HuH-7 (cell line): ENCODE data around the gene FOXK1.
"Not testable (repeated sequence)": the region's sequence is repeated elsewhere in the genome, so short reads cannot be mapped to it uniquely, and the experiment has no call there.

Experiments
- DNase-seq: peaks from one replicate; pipeline ENCODE4 v3.0.0; 2011; ENCODE audit warnings: low spot score

FOXK1 gene

DNA sequence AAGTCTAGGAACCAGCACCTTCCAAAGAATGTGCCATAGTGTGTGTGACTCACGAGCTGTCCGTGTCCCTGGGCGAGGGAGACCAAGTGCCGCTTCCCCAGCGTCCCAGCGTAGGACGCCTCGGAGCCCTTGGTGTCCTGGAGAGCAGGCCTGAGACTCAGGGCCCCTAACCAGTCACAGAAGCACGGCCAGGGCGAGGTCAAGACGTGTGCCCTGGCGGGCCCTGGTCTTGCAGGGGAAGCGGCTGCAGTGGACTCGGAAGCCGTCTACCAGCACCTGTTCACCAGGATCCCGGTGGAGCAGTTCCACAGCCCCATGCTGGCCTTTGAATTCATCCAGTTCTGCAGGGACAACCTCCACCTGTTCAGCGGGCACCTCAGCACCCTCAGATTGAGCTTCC is 103.9 kb downstream of the FOXK1 start:
- no peak for DNase-seq

GRCh38 chr7:4787541-4787940 is 105.4 kb downstream of the FOXK1 start:
- DNase-seq, result no peak

DNA sequence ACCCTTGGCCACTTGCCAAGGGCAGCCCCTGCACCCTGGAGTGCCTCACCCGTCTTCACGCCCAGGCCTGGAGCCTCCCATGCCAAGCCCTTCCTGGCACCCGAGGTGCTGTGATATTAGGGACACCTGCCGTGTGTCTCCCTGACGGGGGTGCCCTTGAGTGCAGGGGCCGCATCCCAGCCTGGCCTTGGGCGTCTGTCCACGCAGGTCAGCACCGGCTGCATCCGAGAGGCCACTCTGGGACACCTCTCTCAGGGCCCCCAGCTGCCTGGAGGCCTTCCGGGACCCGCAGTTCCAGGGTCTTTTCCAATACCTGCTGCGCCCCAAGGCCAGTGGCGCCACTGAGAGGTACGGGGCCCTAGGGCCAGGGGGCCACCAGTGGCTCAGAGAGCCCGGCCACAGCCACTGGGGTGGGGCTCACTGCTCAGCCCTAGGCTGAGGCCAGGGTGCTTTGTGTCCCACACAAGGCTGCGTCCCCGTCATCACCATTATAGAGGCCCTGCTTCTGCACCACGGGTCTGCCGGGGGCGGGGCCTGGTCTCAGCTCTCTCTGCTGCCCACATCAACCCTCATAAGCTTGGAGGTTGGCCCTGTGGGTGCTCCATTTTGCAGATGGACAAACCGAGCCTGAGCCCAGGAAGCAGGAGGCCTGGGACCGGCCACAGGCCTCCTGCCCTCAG is 106.0 kb downstream of the FOXK1 start:
- no peak for DNase-seq

GRCh38 chr7:4788627-4789189 is 106.6 kb downstream of the FOXK1 start:
- DNase-seq, result no peak

DNA sequence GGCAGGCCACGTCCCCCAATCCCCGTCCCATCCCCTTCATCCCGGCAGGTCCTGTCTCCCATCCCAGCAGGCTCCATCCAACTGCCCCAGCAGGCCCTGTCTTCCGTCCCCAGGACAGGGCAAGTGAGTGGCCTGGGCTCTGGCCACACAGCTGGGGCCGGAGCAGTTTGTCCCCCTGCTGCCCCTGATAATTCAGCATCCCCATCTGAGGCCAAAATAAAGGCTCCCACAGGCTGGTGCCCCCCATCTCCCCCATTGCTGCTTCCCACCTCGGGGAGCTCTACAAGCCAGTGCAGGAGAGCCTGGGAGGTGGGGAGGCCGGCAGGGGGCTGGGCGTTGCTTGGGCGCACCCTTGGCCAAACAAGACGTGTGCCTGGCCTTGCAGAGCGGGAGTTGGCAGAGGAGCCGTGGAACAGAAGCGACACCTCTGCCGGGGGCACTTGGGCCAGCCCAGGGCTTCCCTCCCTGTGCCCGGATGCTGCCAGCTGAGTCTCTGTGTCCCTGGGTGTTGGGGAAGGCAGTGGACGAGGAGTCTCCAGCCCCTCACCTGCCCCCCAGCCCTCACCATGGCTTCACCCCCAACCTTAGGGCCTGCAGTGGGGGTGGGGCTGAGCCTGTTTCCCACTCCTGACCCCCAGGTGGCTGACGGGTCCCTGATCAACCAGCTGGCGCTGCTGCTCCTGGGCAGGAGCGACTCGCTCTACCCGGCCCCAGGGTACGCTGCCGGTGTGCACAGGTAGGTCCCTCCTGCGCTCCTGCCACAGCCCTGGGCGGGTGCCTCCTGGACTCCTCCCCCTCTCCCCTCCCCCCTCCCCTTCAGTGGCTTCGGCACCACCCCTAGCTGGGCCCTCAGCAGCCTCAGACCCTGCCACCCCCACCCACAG is 107.3 kb downstream of the FOXK1 start:
- no peak for DNase-seq

DNA sequence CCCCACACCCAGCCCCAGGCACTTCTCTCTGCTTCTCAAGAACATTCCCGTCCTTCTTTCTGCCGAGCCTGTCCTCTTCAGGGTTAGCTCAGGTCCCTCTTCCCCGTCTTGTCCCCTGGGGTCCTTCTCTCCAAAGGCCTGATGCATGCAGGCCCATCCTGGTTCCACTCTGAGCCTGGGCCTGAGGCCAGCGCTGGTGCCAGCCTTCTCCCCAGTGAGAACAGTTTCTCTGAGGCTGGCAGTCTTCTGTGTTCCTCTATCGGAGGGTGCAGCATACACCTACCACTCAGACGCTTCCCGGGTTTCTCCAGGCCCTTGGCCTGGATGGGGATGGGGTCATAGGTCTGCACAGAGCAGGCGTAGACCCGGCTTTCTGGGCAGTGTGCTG is 108.0 kb downstream of the FOXK1 start:
- DNase-seq, result no peak

- DNase-seq, result no peak
Observed at GRCh38 chr7:4790516-4790991, 108.5 kb downstream of the FOXK1 start.

DNA sequence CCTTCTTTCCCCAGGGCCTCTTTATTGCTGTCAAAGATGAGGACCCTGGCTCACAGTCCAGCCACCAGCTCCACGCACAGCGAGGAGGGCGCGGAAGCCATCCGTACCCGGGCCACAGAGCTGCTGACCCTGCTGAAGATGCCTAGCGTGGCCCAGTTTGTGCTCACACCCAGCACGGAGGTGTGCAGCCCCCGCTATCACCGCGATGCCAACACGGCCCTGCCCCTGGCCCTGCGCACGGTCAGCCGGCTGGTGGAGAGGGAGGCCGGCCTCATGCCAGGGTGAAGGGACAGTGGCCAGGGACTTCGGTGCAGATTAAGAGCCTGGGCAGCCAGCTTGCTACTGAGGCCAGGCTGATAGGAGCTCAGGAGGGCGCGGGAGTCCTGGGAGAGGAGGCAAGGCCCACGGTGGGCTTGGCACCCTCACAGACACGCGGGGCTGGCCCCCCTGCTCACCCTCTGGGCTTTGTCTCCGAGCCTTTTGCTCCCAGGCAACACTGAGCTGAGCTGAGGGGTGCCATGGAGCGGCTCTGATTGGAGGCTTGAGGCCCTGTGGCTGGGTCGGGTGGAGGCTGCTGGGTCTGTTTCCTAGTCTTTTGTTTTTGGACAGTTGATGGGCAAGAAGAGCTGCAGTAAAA is 109.1 kb downstream of the FOXK1 start:
- no peak for DNase-seq

- DNase-seq, result no peak
Observed at GRCh38 chr7:4791738-4792536, 109.8 kb downstream of the FOXK1 start.

DNA sequence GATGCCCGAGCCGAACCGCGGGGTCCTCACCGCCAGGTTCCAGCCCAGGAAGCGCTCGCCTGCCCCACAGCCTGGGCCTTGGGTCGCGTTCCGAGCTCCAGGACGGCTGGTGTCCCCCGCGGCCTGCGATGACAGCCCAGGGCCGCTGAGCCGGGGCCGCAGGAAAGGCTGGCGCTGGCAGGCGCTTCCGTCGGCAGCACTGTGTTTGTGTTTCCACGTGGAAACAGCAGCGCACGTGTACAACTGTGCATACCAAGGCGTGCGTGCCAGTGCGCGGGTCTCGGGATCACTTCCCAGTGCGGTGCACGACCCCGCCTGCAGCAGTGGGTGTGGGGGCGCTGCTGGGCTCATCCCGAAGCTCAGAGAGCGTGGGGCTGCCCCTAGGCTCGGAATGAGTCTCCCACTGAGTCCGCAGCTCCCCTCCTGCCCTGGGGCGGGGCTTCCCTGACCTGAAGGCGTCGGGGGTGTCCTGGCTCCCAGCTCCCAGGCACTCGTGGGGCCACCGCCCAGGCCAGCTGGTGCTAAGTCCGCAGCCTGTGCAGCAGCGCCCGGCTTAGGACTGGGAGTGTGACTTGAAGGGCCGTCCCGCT is 110.5 kb downstream of the FOXK1 start:
- DNase-seq, result no peak

- not testable (repeated sequence) for DNase-seq
Observed at GRCh38 chr7:4793385-4793993, 111.4 kb downstream of the FOXK1 start.

DNA sequence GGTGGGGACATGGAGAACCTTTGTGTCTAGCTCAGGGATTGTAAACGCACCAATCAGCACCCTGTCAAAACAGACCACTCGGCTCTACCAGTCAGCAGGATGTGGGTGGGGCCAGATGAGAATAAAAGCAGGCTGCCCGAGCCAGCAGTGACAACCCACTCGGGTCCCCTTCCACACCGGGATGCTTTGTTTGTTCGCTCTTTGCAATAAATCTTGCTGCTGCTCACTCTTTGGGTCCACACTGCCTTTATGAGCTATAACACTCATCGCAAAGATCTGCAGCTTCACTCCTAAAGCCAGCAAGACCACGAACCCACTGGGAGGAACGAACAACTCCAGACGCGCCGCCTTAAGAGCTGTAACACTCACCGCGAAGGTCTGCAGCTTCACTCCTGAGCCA is 112.1 kb downstream of the FOXK1 start:
- not testable (repeated sequence) for DNase-seq

DNA sequence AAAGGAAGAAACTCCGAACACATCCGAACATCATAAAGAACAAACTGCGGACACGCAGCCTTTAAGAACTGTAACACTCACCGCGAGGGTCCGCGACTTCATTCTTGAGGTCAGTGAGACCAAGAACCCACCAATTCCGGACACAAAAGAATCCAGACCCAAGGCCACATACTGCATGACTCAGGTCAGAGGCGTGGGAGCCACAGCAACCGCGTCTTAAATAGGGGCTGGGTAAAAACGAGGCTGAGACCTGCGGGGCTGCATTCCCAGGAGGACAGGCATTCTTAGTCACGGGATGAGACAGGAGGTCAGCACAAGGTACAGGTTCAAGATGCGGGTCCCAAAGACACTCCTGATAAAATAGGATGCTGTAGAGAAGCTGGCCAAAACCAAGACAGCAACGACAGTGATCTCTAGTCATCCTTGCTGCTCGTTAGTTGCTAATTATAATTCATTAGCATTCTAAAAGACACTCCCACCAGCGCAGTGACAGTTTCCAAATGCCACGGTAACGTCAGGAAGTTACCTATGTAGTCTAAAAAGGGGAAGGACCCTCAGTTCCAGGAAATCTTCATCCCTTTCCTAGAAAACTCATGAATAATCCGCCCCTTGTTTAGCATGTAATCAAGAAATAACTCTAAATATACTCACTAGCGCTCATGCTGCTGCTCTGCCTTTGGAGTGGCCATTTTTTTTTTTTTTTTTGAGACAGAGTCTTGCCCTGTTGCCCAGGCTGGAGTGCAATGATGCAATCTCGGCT is 112.7 kb downstream of the FOXK1 start:
- no peak for DNase-seq

DNA sequence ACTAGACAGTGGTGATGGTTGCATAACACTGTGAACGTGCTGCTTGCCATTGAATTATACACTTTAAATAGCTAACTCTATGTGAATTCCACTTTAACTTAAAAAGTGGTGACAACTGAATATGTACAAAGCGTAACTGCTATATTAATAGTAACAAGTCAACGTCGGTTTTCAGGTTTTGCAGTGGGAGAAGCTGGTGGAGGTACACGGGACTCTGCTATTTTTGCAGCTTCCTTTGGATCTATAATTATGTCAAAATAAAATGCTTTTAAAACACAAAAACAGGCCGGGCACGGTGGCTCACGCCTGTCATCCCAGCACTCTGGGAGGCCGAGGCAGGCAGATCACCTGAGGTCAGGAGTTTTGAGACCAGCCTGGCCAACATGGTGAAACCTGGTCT is 114.4 kb downstream of the FOXK1 start:
- no peak for DNase-seq

- peak; percentile 97 for DNase-seq
Observed at GRCh38 chr7:4797858-4798705, 116.0 kb downstream of the FOXK1 start.

DNA sequence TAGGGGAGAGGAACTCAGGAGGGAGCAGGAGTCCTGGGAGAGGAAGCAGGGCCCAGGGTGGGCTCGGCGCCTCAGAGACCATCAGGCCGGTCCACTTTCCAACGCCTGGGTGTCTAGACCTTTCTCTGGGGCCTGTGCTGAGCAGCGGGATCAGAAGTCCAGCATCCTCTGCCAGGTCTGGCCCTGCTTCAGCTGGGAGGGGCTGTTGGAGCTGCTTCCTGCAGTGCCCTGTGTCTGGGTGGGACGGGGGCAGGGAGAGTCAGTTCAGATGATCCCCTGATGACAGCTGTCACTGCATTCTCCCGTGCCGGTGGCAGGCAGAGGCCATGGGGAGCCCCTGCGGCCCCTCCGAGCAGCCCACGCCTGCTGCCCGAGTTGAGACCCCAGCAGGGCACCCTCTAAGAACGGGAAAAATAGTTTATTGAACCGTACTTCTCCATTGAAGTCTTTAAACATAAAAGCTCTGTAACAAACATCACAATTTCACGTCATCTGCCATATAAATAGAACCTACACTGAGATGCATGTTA is 116.7 kb downstream of the FOXK1 start:
- DNase-seq, result no peak

DNA sequence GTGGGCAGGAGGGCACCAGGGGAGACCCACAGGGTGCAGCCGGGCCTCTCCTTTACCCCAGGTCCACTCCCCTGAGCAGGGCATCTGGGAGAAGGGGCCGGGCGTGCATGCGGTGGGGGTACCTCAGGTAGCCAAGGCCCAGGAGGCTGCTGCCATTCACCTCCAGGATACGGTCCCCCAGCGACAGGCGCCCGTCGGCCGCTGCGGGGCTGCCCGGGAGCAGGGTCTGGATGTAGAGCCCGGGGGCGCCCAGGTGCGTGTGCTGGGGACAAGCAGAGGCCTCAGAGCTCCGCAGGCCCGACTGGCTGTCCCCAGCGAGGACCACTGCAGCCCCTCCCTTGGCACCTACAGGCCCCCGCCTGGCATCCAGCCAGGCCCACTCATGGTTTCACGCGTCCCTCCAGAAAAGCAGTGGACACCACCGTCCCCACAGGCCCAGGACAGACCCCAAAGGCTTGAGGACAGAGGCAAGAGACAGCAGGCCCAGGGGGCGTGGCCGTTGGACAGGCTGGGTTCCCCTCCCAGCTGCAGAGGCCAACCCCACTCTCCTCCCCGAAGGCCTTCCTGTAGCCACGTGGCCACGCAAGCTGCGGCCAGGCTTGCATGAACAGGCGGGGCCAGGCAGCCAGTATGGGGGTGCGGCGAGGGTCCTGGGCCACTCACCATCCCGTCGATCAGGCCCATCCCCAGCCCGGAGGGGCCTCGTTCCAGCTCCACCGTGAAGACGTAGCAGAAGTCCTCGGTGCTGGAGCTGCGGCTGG is 117.6 kb downstream of the FOXK1 start:
- no peak for DNase-seq

DNA sequence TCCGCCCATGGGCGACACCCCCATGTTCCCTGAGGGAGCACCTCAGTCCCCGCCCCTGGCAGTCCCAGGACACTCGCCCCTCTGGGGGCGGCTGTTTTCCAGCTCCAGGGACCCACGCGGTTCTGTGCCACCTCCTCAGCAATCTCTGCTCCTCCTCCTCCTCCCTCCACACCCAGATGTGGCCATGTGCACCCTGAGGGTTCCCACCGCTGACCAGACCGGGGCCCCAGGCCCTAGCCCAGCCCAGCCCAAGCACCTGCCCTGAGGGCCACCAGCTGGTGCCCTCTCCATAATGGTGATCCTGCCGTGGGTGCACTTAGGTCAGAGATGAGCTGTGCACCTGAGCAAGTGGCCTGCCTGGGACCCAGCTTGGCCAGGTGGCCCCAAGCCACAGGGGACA is 118.4 kb downstream of the FOXK1 start:
- DNase-seq, result no peak
